Dermis microvascular lymphatic vessel endothelial cell (primary cell): ENCODE results near the gene DAW1. TPM values are rescaled to one million over a fixed set of nuclear protein-coding genes. Genes with fewer than 3 reads are reported as not detected.
"Not testable (repeated sequence)": the region's sequence is repeated elsewhere in the genome, so short reads cannot be mapped to it uniquely, and the experiment has no call there.

Experiments used
- DNase-seq, 2 donors: peaks; one replicate each; pipeline versions ENCODE4 v3.0.0 to v3.0.0-alpha.2; 2010; ENCODE audit warnings: low read depth in 2 of 2
- total RNA-seq: library from RNA; depleted of rRNA; stranded (reverse); fragments of >200 nt; gene quantifications from 2 replicates; pipeline ENCODE4 v1.2.1, GENCODE V29; 2014

The DAW1 gene, protein sequence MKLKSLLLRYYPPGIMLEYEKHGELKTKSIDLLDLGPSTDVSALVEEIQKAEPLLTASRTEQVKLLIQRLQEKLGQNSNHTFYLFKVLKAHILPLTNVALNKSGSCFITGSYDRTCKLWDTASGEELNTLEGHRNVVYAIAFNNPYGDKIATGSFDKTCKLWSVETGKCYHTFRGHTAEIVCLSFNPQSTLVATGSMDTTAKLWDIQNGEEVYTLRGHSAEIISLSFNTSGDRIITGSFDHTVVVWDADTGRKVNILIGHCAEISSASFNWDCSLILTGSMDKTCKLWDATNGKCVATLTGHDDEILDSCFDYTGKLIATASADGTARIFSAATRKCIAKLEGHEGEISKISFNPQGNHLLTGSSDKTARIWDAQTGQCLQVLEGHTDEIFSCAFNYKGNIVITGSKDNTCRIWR
- not detected in 2 replicates for total RNA-seq

DNA sequence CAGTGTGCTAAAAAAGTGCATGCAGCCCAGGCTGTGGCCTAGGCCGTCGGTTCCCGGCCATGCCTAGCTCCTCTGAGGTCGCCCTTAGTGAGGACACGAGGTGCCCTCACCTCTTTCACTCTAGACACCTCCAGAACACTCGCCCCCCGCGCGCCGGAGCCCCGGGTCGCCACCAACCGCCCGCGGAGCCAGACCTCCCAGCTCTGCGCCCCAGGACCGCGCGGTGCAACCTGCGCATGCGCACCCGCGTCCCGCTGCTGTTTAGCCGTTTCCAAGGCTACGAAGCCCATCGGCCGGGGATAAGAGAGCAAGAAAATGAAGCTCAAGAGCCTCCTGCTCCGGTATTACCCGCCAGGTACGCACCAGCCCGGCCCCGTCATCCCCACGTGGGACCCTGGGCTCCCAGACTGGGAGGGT is at the start of gene DAW1:
TSS of gene DAW1 (plus strand) at position 257 of the 417 bp plus-strand sequence. CDS start at position 316, 59 bp downstream.
- peak; percentile 23 to 67 for DNase-seq

DNA sequence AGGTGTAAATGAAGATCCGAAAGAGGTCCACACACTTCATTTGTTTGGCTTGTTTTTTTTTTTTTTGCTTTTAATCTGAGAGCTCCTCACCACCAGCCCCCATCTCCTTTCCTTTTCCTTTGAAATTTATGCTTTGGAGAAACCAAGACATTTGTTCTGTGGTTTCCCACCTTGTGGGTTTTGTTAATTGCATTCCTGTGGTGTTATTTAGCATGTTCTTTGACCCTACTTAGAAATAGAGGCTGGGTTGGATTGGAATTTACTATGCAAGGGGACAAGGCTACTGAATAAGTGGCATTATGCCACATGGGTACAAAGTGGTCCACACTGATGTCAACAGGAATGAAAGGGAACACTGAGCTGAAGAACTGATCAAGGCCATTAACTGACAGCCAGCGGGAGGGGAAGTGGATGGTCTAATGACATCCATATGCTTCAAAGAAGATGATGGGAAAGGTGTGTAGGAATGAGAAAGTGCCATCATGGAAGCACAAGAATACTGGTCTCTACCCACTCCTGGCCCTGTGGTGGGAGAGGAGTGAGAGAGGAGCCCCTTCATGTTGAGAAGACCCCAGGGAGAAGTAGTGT is 48.9 kb upstream of the DAW1 start:
- DNase-seq: no peak

DNA sequence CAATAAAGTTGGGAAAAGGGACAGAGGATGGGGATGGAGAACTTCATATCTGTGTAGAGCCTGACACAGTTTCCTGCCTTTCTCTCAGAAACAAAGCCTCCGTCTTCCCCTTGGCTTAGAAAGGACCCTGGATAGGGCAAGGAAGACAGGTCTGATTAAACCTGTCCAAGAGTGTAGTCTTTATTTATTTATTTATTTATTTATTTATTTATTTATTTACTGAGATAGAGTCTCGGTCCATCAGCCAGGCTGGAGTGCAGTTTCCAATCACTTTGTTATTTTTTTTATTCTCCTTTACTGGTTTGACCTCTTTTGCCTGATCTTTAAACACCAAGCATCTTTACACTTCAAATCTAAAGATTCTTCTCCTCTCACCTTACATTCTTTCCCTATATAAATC is 47.5 kb upstream of the DAW1 start:
- no peak for DNase-seq

DNA sequence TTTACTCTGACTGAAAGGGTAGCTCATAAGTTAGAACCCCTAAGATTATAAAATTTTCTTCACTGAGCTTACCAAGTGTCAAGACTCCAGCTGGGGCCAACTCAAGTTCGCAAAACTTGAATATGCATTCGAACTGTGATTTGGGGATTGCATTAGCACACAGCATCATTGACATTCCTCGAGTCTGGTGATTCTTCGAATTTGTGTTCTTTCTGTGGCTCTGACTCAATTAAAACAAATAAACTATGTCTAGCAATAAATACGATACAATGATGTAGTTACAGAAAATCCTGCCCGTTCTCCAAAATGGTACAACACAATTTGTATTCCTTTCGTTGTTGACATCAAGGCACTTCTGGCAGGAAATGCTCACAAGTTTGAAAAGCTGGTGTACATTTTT is 46.7 kb upstream of the DAW1 start:
- no peak for DNase-seq

DNA sequence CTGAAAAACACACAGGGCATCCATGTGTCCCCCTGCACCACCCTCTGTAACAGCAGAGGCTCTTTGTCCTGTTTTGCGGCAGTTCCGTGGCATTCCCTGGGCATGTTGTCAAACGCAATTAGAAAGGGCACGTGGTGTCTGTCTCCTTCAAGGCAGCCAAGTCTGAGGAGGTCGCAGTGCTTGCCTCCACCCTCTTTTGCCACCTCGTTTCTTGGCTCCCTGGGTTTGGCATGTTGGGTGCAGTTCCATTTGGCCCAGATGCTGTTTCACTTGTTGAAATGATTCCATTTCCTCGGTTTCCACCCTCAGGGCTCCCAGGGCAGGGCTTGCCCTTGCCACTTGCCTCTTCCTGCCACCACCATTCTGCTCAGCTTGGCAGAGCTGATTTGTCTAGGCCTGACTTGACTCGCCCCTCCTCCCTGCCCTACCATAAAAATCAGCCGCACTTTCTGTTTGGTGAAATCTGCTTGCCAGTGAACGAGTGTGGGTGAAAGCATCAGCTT is 45.4 kb upstream of the DAW1 start:
- DNase-seq: no peak

DNA sequence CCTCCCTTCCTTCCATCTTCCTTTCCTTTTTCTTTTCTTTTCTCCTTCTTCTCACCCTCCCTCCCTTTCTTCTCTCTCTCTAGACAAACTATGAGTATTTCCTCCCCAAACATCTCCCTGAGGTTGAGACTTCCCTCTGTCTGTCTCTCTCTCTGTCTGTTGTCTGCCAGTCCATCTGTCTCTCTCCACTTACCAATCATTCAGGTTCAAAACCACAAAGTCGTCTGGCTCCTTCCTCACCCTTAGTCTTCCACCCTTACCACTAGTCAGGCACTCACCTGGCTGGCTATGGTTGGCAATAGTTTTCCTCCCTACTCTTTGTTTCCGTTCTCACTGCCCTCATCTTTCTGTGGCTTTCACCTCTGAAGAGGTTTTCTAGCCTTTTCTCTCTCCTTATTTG is 44.9 kb upstream of the DAW1 start:
- DNase-seq: no peak

DNA sequence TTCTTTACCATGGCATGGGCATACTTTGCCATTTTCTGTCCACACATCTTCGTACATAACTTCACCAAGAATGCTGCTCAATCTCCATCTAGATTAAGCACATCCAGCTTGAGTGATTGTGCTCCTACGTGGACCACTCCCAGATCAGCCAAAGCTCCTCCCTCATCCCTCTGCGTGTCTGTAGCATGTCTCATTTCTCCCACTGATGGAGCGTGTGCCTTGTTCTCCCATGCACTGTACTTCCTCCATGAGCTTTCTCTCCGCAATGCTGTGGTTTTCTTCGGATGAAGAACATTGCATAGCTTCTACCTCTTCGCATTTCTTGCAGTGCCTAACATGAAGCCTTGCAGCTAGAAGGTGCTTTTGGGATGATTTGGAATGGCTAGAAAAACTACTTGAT is 44.3 kb upstream of the DAW1 start:
- DNase-seq: no peak

DNA sequence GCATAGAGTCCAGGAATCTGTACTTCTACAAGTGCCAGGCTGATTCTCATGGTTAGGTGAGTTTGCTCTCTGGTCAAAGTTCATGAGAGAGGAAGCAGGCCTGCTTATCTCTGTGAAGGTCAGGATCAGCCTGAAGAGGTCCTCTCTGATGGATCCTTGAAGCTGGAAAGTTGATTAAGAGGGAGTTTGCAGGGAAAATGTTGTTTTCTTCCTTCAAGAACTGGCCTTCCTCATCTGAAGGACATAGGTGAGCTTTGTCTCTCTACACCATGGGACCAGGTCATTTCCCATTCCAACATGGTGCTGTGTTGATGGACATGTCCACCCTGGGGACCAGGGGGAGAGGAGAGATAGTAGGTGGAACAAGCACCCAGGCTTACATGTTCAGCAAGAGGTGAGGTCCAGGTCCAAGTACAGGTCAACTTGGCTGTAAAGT is 42.9 kb upstream of the DAW1 start:
- no peak for DNase-seq

DNA sequence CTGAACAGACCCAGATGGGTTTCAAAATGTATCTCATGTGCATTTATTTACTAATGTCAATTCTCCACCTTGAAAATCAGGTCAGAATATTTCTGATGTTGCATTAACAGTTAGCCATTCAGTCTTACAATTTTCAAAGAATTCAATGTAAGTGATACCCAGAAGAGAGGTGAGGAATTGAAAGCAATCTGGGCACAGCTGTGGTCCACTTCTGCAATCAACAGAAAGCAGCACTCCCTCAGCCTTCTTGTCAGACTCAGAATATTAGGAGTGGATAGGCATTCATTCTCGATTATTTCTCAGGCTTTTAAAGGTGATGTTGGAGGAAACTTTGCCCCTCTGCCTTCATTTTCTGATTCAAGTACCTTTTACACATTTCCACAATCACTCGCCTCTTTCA is 42.1 kb upstream of the DAW1 start:
- no peak for DNase-seq

DNA sequence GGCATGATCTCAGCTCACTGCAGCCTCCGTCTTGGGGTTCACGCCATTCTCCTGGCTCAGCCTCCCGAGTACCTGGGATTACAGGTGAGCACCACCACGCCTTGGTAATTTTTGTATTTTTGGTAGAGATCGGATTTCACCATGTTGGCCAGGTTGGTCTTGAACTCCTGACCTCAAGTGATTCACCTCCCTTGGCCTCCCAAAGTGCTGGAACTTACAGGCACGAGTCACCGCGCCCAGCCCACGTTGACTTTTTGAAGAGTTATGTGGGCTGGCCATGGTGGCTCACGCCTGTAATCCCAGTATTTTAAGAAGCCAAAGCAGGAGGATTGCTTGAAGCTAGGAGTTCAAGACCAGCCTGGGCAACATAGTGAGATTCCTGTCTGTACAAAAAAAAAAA is 37.0 kb upstream of the DAW1 start:
- no peak for DNase-seq

DNA sequence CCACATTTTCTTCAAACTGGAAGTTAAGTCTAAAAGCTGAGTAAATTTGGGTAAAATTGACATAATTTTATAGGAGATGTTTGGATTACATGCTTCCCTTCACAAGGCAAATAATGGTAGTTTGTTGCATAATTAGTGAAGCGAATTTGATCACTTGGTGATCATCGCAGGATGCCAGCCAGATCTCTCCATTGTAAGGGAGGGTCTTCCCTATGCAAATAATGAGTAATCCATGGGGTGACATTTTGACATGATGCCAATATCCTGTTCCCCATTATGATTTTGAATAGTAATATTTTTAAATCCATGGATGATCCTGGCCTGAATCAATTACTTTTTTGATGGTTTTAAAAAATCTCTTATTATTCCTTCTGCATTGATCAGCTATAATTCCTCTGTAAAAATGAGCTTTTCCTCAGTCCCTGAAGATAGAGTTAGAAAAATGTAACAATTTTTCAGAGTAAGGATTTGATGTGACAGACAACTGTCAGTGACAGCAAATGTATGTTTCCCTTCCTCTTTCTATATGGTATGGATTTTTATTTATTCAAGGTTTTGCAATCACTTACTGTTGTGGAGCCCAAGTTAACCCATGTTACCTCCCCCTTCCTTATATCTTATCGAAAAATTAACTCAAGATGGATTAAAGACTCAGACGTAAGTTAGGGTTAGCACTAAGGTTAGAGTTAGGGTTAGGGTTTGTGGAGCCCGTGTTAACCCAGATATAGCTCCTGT is 36.3 kb upstream of the DAW1 start:
- no peak for DNase-seq

DNA sequence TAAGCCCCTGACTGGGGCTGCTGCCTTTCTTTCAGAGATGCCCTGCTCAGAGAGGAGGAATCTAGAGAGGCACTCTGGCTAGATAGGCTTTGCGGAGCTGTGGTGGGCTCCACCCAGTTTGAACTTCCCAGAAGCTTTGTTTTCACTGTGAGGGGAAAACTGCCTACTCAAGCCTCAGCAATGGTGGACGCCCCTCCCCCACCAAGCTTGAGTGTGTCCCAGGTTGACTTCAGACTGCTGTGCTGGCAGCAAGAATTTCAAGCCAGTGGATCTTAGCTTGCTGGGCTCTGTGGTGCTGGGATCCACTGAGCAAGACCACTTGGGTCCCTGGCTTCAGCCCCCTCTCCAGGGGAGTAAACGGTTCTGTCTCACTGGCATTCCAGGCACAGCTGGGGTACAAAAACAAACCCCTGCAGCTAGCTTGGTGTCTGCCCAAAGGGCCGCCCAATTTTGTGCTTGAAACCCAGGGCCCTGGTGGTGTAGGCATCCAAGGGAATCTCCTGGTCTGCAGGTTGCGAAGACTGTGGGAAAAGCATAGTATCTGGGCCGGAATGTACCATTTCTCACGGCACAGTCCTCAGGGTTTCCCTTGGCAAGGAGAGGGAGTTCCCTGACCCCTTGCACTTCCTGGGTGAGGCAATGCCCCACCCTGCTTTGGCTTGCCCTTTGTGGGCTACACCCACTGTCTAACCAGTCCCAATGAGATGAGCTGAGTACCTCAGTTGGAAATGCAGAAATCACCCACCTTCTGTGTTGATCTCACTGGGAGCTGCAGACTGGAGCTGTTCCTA is 31.9 kb upstream of the DAW1 start:
- not testable (repeated sequence) for DNase-seq

DNA sequence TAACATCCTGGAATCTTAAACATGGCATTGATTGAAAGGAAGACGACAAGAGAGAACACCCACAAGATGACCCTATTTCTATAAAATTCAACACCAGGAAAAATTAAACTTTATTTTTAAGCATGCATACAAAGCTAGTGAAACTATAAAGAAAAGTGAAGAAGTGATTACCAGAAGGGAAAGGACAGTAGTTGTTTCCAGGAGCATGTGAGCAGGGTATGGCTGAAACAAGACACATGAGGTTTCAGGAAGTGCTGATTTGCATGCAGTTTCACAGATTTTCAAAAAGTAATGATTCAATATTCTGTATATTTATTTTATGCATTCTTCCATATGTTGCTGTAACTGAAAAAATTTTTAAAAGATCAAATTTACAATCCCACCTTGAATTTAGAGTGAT is 24.6 kb upstream of the DAW1 start:
- no peak for DNase-seq

DNA sequence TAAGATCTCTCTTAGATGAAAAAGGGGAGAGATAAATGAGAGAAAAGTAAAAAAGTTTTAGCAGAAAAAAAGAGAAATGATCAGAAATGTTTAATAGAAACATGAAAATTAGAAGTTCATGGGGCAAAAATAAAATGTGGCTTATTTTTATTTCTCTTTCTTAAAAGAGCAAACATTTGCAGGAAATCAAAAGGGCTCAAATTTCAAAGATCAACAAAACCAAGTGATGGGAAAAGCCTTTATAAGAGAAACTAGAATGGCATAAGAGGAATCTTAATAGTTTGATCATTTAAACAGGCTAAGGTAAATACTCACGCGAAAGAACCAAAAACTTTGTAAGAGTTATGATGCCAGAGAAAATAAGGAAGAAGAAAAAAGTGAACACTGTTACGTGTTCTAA is 23.3 kb upstream of the DAW1 start:
- DNase-seq: no peak

DNA sequence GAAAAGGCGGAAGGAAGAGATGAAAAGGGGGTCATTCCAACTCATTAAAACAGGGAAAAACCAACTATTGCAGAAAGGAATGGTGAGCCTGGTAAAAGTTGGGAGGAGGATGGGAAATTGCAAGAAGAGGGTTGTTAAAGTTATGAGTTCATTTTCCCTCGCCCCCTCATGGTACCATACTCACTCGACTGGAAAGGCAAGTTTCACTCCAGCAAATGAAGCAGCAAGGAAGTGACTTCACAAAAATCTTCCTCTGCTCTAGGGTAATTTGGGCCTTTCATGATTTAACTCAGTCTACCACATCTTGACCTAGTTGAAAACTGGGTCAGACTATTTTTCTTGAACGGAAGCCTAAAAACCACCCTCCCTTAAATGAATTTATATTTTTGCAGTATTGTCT is 22.8 kb upstream of the DAW1 start:
- DNase-seq: no peak

DNA sequence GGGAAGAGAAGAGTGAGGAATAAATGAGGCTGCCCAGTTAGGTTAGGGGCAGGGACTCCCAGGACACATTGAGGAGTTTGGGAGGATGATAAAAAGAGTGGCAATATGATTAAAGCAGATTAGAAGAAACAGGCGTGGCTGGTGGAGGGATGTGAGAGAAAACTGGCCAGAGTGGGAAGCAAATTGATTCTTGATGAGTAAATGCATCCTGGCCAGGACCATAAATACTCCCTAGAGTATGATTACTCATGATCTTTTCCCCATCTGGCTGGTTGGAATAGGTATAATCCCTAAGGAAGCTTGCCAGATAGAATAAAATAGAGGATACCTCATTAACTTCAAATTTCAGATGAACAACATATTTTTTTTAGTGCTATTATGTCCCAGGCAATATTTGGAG is 21.5 kb upstream of the DAW1 start:
- DNase-seq: peak in 1 of 2 donors; percentile 19

DNA sequence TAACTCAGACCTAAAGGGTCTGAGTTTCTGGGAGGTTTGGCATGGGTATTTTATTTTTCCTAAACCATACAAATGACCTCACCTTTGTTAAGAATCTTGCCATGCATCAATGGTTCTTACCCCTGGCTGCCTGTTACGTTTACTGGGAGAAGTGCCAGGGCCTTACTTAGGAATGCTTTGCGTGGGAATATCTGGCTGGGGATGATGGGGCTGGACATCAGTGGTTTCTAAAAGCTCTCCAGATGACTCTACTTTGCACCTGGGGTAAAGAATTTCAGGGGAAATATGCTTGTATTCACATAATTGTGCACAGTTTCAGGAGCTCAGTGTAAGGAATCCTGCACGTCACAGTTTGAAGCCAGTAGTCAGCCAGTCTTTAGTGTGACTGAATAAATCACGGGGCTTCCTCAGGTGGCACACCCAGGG is 18.2 kb upstream of the DAW1 start:
- no peak for DNase-seq

DNA sequence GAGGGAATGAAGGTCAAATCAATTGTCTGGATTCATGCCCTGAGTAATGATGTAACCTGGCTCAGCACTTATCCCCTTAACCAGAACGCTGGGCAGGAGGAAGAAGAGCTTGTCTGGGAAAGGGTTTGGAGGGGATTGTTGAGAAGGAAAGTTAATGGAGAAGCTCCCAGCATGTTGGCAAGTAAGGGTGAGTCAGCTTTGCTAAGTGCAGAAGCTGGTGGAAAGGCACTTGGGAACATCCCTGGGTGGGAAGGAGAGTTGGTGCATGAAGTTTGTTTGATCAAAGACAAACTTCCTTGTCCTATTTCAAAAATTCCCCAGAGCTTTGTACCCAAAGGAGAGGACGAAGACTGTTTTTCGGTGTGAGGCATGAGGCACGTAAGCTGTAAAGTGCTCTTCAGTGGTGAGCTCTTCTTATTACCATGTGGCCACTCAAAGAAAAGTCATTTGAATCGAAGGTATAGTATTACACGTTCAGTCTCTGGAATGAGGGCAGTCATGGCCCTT is 17.6 kb upstream of the DAW1 start:
- no peak for DNase-seq

DNA sequence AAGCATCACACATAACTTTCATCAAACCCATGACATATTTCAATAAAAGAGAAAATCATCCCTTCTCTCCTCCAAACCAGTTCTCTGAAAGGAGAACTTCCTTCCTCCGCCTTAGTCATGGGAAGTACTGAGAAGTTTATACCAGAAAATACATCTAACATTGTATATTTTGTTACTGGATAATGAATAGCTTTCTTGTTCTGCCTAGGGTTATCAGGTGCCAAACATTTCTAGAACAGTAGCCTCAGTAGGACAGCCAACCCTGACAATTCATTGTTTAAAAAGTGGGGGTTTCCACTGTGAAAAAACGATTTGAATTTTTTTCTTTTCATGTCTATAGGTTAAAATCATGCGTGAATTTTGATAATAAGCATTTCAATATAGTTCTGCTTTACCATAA is 16.0 kb upstream of the DAW1 start:
- DNase-seq: peak in 1 of 2 donors; percentile 43

DNA sequence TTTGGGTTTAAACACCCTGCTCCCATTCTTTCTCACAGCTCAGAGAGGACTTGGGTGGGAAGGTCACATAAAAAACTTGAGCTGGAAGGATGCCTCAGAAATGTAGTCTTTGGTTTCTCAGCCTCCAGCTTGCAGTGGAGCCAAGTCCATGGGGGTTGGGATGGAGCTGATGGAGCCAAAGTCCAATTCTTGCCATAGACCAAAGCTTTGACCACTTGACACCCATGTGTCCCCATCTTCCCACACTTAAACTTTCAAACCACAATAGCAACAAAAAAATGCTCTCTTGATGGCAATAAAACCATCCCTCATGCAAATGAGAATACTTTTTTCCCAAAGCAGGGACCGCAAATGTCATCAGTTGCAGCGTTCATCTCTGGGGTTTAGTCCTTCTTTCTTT is 14.7 kb upstream of the DAW1 start:
- DNase-seq: no peak

DNA sequence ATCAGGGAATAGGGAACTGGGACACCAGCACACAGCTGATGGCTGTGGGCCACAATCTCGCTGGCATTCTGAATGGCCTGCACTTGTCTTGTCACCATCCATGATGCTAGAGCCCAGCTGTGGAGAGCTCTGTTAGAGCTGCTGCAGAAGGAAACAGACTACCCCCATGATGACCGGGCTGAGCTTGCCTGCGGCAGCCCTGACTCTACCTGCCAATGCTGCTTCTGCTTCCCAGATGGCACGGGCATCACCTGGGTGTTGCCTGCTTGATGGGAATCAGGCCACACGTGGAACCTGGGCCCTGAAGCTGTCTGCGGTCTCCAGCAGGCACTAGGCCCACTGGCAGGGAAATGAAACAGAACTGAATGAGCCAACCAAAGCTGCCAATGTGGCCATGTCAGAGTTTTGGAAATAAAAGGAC is 11.2 kb upstream of the DAW1 start:
- no peak for DNase-seq
